GM23248 (cell line): ENCODE measurements around the gene TRIM44.

Source experiments
- EZH2 ChIP-seq: fragments of 200-600 bp; sonication (generic); IDR thresholded peaks from 2 replicates; pipeline ENCODE4 v1.6.1; 2018; ENCODE audit warnings: antibody characterized with exemption, mild to moderate bottlenecking; ENCODE audit not compliant: insufficient read depth, poor library complexity, severe bottlenecking
- EZH2phosphoT487 ChIP-seq: fragments of 200-600 bp; sonication (generic); IDR thresholded peaks from 2 replicates; pipeline ENCODE4 v1.6.1; 2018; ENCODE audit warnings: antibody characterized with exemption, moderate library complexity, mild to moderate bottlenecking, low read depth; ENCODE audit not compliant: insufficient read depth

DNA sequence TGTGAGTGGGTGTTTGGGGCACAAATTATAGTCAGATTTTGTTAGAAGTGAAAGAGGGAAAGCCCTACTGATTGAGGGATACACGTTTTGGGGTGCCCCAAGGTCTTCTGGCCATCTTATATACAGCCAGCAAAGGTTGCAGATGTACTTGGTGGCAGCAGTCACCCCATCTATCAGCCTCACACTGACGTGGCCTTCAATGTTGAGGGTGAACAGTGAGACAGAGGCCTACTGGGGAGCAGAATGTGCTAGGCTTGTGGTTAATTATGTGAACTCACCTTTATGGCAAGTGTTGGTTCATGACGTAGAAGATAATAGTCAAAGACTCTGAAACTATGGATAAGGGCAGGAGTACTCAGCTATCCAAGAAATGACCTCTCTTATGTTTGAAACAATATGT is 121.2 kb downstream of the TRIM44 start:
- TF ChIP-seq EZH2phosphoT487 (no peak), EZH2 (no peak)
